Smooth muscle cell (in vitro differentiated cells): ENCODE data around the gene GLE1. TPM values are rescaled to one million over a fixed set of nuclear protein-coding genes. Genes with fewer than 3 reads are reported as not detected.
"Not testable (repeated sequence)": the region's sequence is repeated elsewhere in the genome, so short reads cannot be mapped to it uniquely, and the experiment has no call there.

Experiments used
- DNase-seq: peaks from one replicate; lab custom pipeline; 2025; ENCODE audit not compliant: unreplicated experiment; lab: John Stamatoyannopoulos, UW
- H2AFZ ChIP-seq: fragments of 200-600 bp; sonication (generic); 2 replicates; pipeline ENCODE4 v1.6.0; 2016; ENCODE audit warnings: antibody characterized with exemption, low read depth, mild to moderate bottlenecking
- H3F3A ChIP-seq: fragments of 200-600 bp; sonication (generic); 2 replicates; pipeline ENCODE4 v1.6.0; 2017; ENCODE audit warnings: antibody characterized with exemption, low read depth
- H3K27ac ChIP-seq: fragments of 200-600 bp; sonication (generic); 2 replicates; pipeline ENCODE4 v1.5.1; 2016; ENCODE audit warnings: low read depth, mild to moderate bottlenecking
- H3K27me3 ChIP-seq: fragments of 200-600 bp; sonication (generic); 2 replicates; pipeline ENCODE4 v1.6.1; 2016; ENCODE audit warnings: low read depth, mild to moderate bottlenecking
- H3K36me3 ChIP-seq: fragments of 200-600 bp; sonication (generic); 2 replicates; pipeline ENCODE4 v1.5.1; 2016; ENCODE audit warnings: low read depth
- H3K4me1 ChIP-seq: fragments of 200-600 bp; sonication (generic); 2 replicates; pipeline ENCODE4 v1.5.1; 2016; ENCODE audit warnings: low read depth
- H3K4me2 ChIP-seq: fragments of 200-600 bp; sonication (generic); 2 replicates; pipeline ENCODE4 v1.6.0; 2016; ENCODE audit warnings: mild to moderate bottlenecking
- H3K4me3 ChIP-seq: fragments of 200-600 bp; sonication (generic); 2 replicates; pipeline ENCODE4 v1.5.1; 2016; ENCODE audit warnings: mild to moderate bottlenecking
- H3K79me2 ChIP-seq: fragments of 200-600 bp; sonication (generic); 2 replicates; pipeline ENCODE4 v1.6.0; 2016; ENCODE audit warnings: low read depth, mild to moderate bottlenecking
- H3K9ac ChIP-seq: fragments of 200-600 bp; sonication (generic); 2 replicates; pipeline ENCODE4 v1.6.0; 2016; ENCODE audit warnings: low read depth
- H3K9me3 ChIP-seq: fragments of 200-600 bp; sonication (generic); replicated peaks from 2 replicates; pipeline ENCODE4 v1.5.1; 2016; ENCODE audit warnings: low read depth
- H4K20me1 ChIP-seq: fragments of 200-600 bp; sonication (generic); 2 replicates; pipeline ENCODE4 v1.6.0; 2016; ENCODE audit warnings: low read depth
- CTCF ChIP-seq: fragments of 200-600 bp; sonication (generic); IDR thresholded peaks from 2 replicates; pipeline ENCODE4 v1.5.1; 2017; ENCODE audit warnings: borderline replicate concordance, mild to moderate bottlenecking, antibody characterized with exemption; ENCODE audit not compliant: insufficient read depth, poor library complexity, severe bottlenecking
- WGBS: methylation state at CpG from one replicate; pipeline ENCODE4 v1.1.7; 2016; ENCODE audit warnings: low lambda C conversion rate; 5-methylcytosine and 5-hydroxymethylcytosine counted together
- polyA plus RNA-seq: library from polyadenylated mRNA; unstranded; fragments of >200 nt; fragmentation: Nextera tagmentation; extraction: Ambion mirVana; gene quantifications from 2 replicates; pipeline ENCODE4 v1.2.1, GENCODE V29; 2016
- total RNA-seq: library from RNA; depleted of rRNA; stranded (reverse); fragments of >200 nt; gene quantifications from 2 replicates; pipeline ENCODE4 v1.2.3, GENCODE V29; 2014

Gene GLE1
- total and polyA plus RNA-seq, 2 experiments from 2014 or later, result 11.8 to 14.1 TPM

- WGBS, result 95% methylated on average over 11 of the region's 11 CpGs
- no peaks in the 10 kb centered on the region for H3K4me1 ChIP-seq
- no peaks in the 10 kb centered on the region for H3K36me3 ChIP-seq
Observed at GRCh38 chr9:128497824-128498610, 6.5 kb upstream of the GLE1 start.

GRCh38 chr9:128498911-128499310, 5.6 kb upstream of the GLE1 start:
- Histone ChIP-seq H3K27me3 (no peaks in the 10 kb centered on the region), H2AFZ (no peak overlapping the region), H3F3A (no peaks in the 10 kb centered on the region), H3K4me1 (no peaks in the 10 kb centered on the region), H3K36me3 (no peaks in the 10 kb centered on the region), H3K9ac (no peak overlapping the region), H3K4me2 (no peak overlapping the region), H3K27ac (no peak overlapping the region), H3K9me3 (no peaks in the 10 kb centered on the region), H3K4me3 (no peak overlapping the region), H4K20me1 (no peaks in the 10 kb centered on the region), H3K79me2 (no peaks in the 10 kb centered on the region)
- no peak for TF ChIP-seq CTCF
- WGBS, result 94% methylated on average over 9 of the region's 9 CpGs
- no peak for DNase-seq

More at GRCh38 chr9:128497824-128498610, 6.5 kb upstream of the GLE1 start:
- Histone ChIP-seq H4K20me1 (no peaks in the 10 kb centered on the region), H3K79me2 (no peaks in the 10 kb centered on the region), H3K9me3 (no peaks in the 10 kb centered on the region), H3K4me2 (no peak overlapping the region), H3F3A (no peaks in the 10 kb centered on the region), H2AFZ (no peak overlapping the region), H3K9ac (no peak overlapping the region), H3K27ac (no peak overlapping the region), H3K4me3 (no peak overlapping the region), H3K27me3 (no peaks in the 10 kb centered on the region)
- no peak for TF ChIP-seq CTCF
- DNase-seq, result no peak

- no peak for TF ChIP-seq CTCF
- WGBS, result 96% methylated on average over 15 of the region's 15 CpGs
- Histone ChIP-seq H3K4me2 (no peak overlapping the region), H3K27ac (no peak overlapping the region), H3K4me3 (no peak overlapping the region), H3K79me2 (no peaks in the 10 kb centered on the region), H3K36me3 (no peaks in the 10 kb centered on the region), H2AFZ (no peak overlapping the region), H3K27me3 (no peaks in the 10 kb centered on the region), H3K9me3 (no peaks in the 10 kb centered on the region), H4K20me1 (no peaks in the 10 kb centered on the region), H3K9ac (no peak overlapping the region), H3F3A (no peaks in the 10 kb centered on the region), H3K4me1 (no peaks in the 10 kb centered on the region)
- no peak for DNase-seq
Observed at GRCh38 chr9:128499920-128500319, 4.6 kb upstream of the GLE1 start.

GRCh38 chr9:128503415-128503825, 1.1 kb upstream of the GLE1 start:
- H3K4me2 ChIP-seq, H3K4me3 ChIP-seq, H3K27ac ChIP-seq, H3K9ac ChIP-seq, H3F3A ChIP-seq, H3K9me3 ChIP-seq, H3K4me1 ChIP-seq, H3K27me3 ChIP-seq, H2AFZ ChIP-seq, H3K36me3 ChIP-seq, DNase-seq, H4K20me1 ChIP-seq: not testable (repeated sequence)
- 67% methylated on average over 14 of the region's 14 CpGs for WGBS
- H3K79me2 ChIP-seq, result peaks cover 18% of the 10 kb centered on the region
